Loucy (cell line): ENCODE results near the gene ACSL5.

ENCODE experiments used
- H2AFZ ChIP-seq: fragments of 200-600 bp; sonication (generic); 2 replicates; pipeline ENCODE4 v1.6.0; 2016; ENCODE audit warnings: antibody characterized with exemption, mild to moderate bottlenecking, low read length, moderate library complexity
- H3F3A ChIP-seq: fragments of 200-600 bp; 2 replicates; pipeline ENCODE4 v1.6.0; 2016; ENCODE audit warnings: antibody characterized with exemption, low read depth, mild to moderate bottlenecking
- H3K27me3 ChIP-seq: fragments of 200-600 bp; sonication (generic); 2 replicates; pipeline ENCODE4 v1.6.1; 2014; ENCODE audit warnings: low read length, mild to moderate bottlenecking; ENCODE audit not compliant: insufficient read depth, poor library complexity, severe bottlenecking
- H3K36me3 ChIP-seq: fragments of 200-600 bp; sonication (generic); 2 replicates; pipeline ENCODE4 v1.6.1; 2016; ENCODE audit warnings: low read length; ENCODE audit not compliant: insufficient read depth
- H3K4me1 ChIP-seq: fragments of 200-600 bp; sonication (generic); 2 replicates; pipeline ENCODE4 v1.5.1; 2014; ENCODE audit warnings: low read length, mild to moderate bottlenecking; ENCODE audit not compliant: insufficient read depth, poor library complexity, severe bottlenecking
- H3K4me2 ChIP-seq: fragments of 200-600 bp; sonication (generic); 2 replicates; pipeline ENCODE4 v1.6.0; 2014; ENCODE audit warnings: antibody characterized with exemption, low read length, low read depth, mild to moderate bottlenecking; ENCODE audit not compliant: poor library complexity, severe bottlenecking
- H3K4me3 ChIP-seq: fragments of 200-600 bp; sonication (generic); 2 replicates; pipeline ENCODE4 v1.5.1; 2014; ENCODE audit warnings: low read length, mild to moderate bottlenecking, mixed read lengths; ENCODE audit not compliant: poor library complexity, severe bottlenecking
- H3K79me2 ChIP-seq: fragments of 200-600 bp; sonication (generic); 2 replicates; pipeline ENCODE4 v1.6.1; 2014; ENCODE audit warnings: low read length; ENCODE audit not compliant: insufficient read depth
- H3K9ac ChIP-seq: fragments of 200-600 bp; sonication (generic); 2 replicates; pipeline ENCODE4 v1.6.0; 2014; ENCODE audit warnings: mild to moderate bottlenecking, low read depth, low read length, moderate library complexity; ENCODE audit not compliant: poor library complexity, severe bottlenecking
- H3K9me2 ChIP-seq: fragments of 200-600 bp; sonication (generic); replicated peaks from 2 replicates; pipeline ENCODE4 v1.6.1; 2016; ENCODE audit warnings: low read depth, low read length, mixed read lengths
- H3K9me3 ChIP-seq: fragments of 200-600 bp; sonication (generic); 2 replicates; pipeline ENCODE4 v1.6.1; 2014; ENCODE audit warnings: mild to moderate bottlenecking, antibody characterized with exemption, low read length, low read depth; ENCODE audit not compliant: insufficient read depth
- H4K20me1 ChIP-seq: fragments of 200-600 bp; sonication (generic); 2 replicates; pipeline ENCODE4 v1.6.0; 2014; ENCODE audit warnings: antibody characterized with exemption, low read length, mild to moderate bottlenecking; ENCODE audit not compliant: insufficient read depth, poor library complexity, severe bottlenecking
- CTCF ChIP-seq: fragments of 200-600 bp; sonication (generic); conservative IDR thresholded peaks from 2 replicates; pipeline ENCODE4 v1.5.1; 2014; ENCODE audit warnings: mild to moderate bottlenecking, antibody characterized with exemption, low read length
- EZH2phosphoT487 ChIP-seq: fragments of 200-600 bp; IDR thresholded peaks from 2 replicates; pipeline ENCODE4 v1.6.1; 2018; ENCODE audit warnings: antibody characterized with exemption, mild to moderate bottlenecking, moderate library complexity, borderline replicate concordance

The ACSL5 gene

GRCh38 chr10:112373912-112374338 lies at the start of gene ACSL5:
ACSL5 (plus strand) TSS chr10:112374116; CDS start chr10:112394947, 20,831 bp downstream.
- Histone ChIP-seq H3K9me2 (no peaks in the 10 kb centered on the region), H3F3A (no peaks in the 10 kb centered on the region), H4K20me1 (no peaks in the 10 kb centered on the region), H3K4me3 (no peak within 1 kb of the TSS), H3K4me1 (peaks cover 22% of the 10 kb centered on the region), H3K36me3 (no peaks in the 10 kb centered on the region), H3K27me3 (no peaks in the 10 kb centered on the region), H3K9ac (no peak within 1 kb of the TSS), H3K79me2 (peaks cover 11% of the 10 kb centered on the region), H3K4me2 (no peak within 1 kb of the TSS), H3K9me3 (no peaks in the 10 kb centered on the region), H2AFZ (no peak within 1 kb of the TSS)
- no peak for TF ChIP-seq CTCF
- no peak for TF ChIP-seq EZH2phosphoT487

GRCh38 chr10:112327678-112328077 lies 46.2 kb upstream of the ACSL5 start:
- H3K9ac ChIP-seq, result no peak overlapping the region
- H3K79me2 ChIP-seq, result no peaks in the 10 kb centered on the region
- H3K9me3 ChIP-seq, result no peaks in the 10 kb centered on the region
- no peaks in the 10 kb centered on the region for H3K9me2 ChIP-seq
- H3K27me3 ChIP-seq, result no peaks in the 10 kb centered on the region
- no peak overlapping the region for H3K4me2 ChIP-seq
- H4K20me1 ChIP-seq, result no peaks in the 10 kb centered on the region
- no peaks in the 10 kb centered on the region for H3K36me3 ChIP-seq
- TF ChIP-seq CTCF (no peak), EZH2phosphoT487 (no peak)
- no peak overlapping the region for H3K4me3 ChIP-seq
- no peaks in the 10 kb centered on the region for H3F3A ChIP-seq
- H2AFZ ChIP-seq, result no peak overlapping the region
- no peaks in the 10 kb centered on the region for H3K4me1 ChIP-seq

- Histone ChIP-seq H3K4me1 (no peaks in the 10 kb centered on the region), H3K4me2 (no peak overlapping the region), H3K9me2 (no peaks in the 10 kb centered on the region), H3K4me3 (no peak overlapping the region), H3K9ac (no peak overlapping the region), H3K36me3 (no peaks in the 10 kb centered on the region), H3F3A (no peaks in the 10 kb centered on the region), H4K20me1 (no peaks in the 10 kb centered on the region), H3K79me2 (no peaks in the 10 kb centered on the region), H2AFZ (no peak overlapping the region), H3K9me3 (no peaks in the 10 kb centered on the region), H3K27me3 (no peaks in the 10 kb centered on the region)
- no peak for TF ChIP-seq CTCF
These were observed 43.8 kb upstream of the ACSL5 start for GRCh38 chr10:112330162-112330561.
